DND-41 (cell line): ENCODE results near the gene SULF2.

Experiments used
- ATAC-seq: fragments of 200-7000 bp; cut with Tn5 transposase; 3 replicates; pipeline ENCODE4 v1.9.1; 2021; ENCODE audit warnings: low read depth; ENCODE audit not compliant: insufficient read depth
- DNase-seq: peaks from one replicate; pipeline ENCODE4 v3.0.0-alpha.2; 2020
- H2AFZ ChIP-seq: 2 replicates; pipeline ENCODE4 v1.6.0; 2012; ENCODE audit warnings: low read depth, low read length
- H3K27ac ChIP-seq: 2 replicates; pipeline ENCODE4 v1.5.1; 2012; ENCODE audit warnings: low read length, inconsistent platforms
- H3K27me3 ChIP-seq: fragments of 200-600 bp; sonication (generic); 2 replicates; pipeline ENCODE4 v1.6.0; 2012; ENCODE audit warnings: low read length, mild to moderate bottlenecking, inconsistent platforms; ENCODE audit not compliant: insufficient read depth, poor library complexity
- H3K36me3 ChIP-seq: 2 replicates; pipeline ENCODE4 v1.5.1; 2012; ENCODE audit warnings: low read length, inconsistent platforms; ENCODE audit not compliant: insufficient read depth
- H3K4me1 ChIP-seq: 2 replicates; pipeline ENCODE4 v1.5.1; 2012; ENCODE audit warnings: mild to moderate bottlenecking, low read length; ENCODE audit not compliant: insufficient read depth
- H3K4me2 ChIP-seq: 2 replicates; pipeline ENCODE4 v1.6.0; 2012; ENCODE audit warnings: mild to moderate bottlenecking, moderate library complexity, low read length, inconsistent platforms; ENCODE audit not compliant: insufficient read depth
- H3K4me3 ChIP-seq, 2 experiments: fragments of 200-600 bp in 1 of 2; shearing (Covaris generic) in 1 of 2; 2 replicates each; pipeline ENCODE4 v1.5.1; 2012 to 2016; ENCODE audit warnings: inconsistent platforms in 2 of 2, low read length in 2 of 2, mild to moderate bottlenecking in 2 of 2, low read depth in 1 of 2, moderate library complexity in 1 of 2
- H3K79me2 ChIP-seq: 2 replicates; pipeline ENCODE4 v1.6.0; 2012; ENCODE audit warnings: low read length, inconsistent platforms; ENCODE audit not compliant: insufficient read depth
- H3K9ac ChIP-seq: 2 replicates; pipeline ENCODE4 v1.6.0; 2012; ENCODE audit warnings: low read depth, mild to moderate bottlenecking, inconsistent platforms, low read length, moderate library complexity
- H3K9me3 ChIP-seq: 2 replicates; pipeline ENCODE4 v1.5.1; 2012; ENCODE audit warnings: low read length, moderate library complexity, mild to moderate bottlenecking, inconsistent platforms; ENCODE audit not compliant: insufficient read depth, severe bottlenecking
- H4K20me1 ChIP-seq: 2 replicates; pipeline ENCODE4 v1.6.0; 2012; ENCODE audit warnings: low read length; ENCODE audit not compliant: insufficient read depth
- EZH2 ChIP-seq: IDR thresholded peaks from 3 replicates; pipeline ENCODE4 v1.6.1; 2012; ENCODE audit warnings: borderline replicate concordance, low read depth, mild to moderate bottlenecking, moderate library complexity, low read length, inconsistent platforms; ENCODE audit not compliant: severe bottlenecking
- TF ChIP-seq, protein P1 (sequence below): IDR thresholded peaks from 2 replicates; pipeline ENCODE4 v1.5.1; 2012; ENCODE audit warnings: borderline replicate concordance, low read length, moderate library complexity, mild to moderate bottlenecking; ENCODE audit not compliant: poor library complexity, severe bottlenecking; ENCODE audit errors: extremely low read depth

Gene SULF2

DNA sequence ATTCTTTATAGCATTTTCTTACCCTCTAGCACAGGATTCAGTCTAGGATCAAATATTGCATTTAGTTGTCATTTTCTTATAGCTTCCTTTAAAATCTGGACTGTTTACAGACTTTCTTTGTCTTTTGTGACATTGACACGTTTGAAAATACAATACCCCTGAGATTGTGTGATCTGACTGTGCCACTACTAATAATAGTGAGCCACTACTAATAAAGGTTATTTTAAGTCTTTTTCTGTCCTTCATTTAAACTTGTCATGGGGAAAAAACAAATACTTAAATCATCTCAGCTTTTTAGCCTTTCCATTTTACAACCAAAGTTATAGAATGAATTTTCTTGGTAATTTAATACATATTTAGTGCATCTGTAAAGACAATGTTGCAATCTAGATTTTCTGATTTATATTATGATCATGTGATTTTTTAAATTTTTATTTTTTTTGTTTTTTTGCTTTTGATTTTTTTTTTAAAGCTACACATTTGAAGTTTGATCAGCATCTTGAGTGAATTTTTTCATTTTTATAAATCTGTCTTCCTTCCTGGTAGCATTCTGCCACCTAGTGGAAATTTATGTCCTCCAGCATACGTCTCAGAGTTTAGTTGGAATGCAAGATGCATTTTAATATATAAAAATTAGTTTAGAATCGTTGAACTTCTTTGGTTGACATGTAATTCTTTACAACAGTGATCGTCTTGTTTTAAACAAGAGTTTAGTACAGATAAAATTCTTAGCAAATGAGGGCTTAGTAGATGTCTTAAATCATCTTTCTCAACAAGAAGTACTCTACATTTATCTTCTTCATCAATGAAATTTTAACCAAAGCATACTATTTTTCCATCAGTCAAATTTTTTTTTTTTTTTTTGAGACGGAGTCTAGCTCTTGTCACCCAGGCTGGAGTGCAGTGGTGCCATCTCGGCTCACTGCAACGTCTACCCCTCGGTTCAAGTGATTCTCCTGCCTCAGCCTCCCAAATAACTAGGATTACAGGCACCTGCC lies 164.2 kb downstream of the SULF2 start:
- H3K36me3 ChIP-seq = peaks cover 25% of the 10 kb centered on the region
- no peaks in the 10 kb centered on the region for H3K4me1 ChIP-seq
- DNase-seq (no peak), ATAC-seq (peak; percentile 47; the same call in 2 of the 3 replicates)
- no peaks in the 10 kb centered on the region for H3K27me3 ChIP-seq
- no peak overlapping the region for H3K4me3 ChIP-seq
- peaks cover 3% of the 10 kb centered on the region; the same call in 1 of the 2 replicates for H4K20me1 ChIP-seq
- no peak overlapping the region for H3K4me2 ChIP-seq
- no peak overlapping the region for H3K9ac ChIP-seq
- no peaks in the 10 kb centered on the region for H3K9me3 ChIP-seq
- no peak overlapping the region for H2AFZ ChIP-seq
- H3K27ac ChIP-seq = no peak overlapping the region
- TF ChIP-seq, protein P1, sequence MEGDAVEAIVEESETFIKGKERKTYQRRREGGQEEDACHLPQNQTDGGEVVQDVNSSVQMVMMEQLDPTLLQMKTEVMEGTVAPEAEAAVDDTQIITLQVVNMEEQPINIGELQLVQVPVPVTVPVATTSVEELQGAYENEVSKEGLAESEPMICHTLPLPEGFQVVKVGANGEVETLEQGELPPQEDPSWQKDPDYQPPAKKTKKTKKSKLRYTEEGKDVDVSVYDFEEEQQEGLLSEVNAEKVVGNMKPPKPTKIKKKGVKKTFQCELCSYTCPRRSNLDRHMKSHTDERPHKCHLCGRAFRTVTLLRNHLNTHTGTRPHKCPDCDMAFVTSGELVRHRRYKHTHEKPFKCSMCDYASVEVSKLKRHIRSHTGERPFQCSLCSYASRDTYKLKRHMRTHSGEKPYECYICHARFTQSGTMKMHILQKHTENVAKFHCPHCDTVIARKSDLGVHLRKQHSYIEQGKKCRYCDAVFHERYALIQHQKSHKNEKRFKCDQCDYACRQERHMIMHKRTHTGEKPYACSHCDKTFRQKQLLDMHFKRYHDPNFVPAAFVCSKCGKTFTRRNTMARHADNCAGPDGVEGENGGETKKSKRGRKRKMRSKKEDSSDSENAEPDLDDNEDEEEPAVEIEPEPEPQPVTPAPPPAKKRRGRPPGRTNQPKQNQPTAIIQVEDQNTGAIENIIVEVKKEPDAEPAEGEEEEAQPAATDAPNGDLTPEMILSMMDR = peak; percentile 83
- no peak for TF ChIP-seq EZH2
- H3K79me2 ChIP-seq = peaks cover 3% of the 10 kb centered on the region; the same call in 1 of the 2 replicates

DNA sequence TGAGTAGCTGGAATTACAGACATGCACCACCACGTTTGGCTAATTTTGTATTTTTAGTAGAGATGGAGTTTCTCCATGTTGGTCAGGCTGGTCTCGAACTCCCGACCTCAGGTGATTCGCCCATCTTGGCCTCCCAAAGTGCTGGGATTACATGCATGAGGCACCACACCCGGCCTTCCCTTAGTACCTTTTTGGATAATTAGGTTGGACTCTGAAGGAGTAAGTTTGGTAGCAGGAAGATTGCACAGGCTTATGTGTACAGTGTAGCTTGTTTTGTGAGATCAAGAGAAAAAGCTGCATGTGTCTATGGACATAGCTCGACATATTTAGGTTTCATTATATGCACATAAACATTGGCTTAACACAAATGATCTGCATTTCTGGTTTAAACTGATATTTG lies 166.8 kb downstream of the SULF2 start:
- no peaks in the 10 kb centered on the region for H3K4me1 ChIP-seq

DNA sequence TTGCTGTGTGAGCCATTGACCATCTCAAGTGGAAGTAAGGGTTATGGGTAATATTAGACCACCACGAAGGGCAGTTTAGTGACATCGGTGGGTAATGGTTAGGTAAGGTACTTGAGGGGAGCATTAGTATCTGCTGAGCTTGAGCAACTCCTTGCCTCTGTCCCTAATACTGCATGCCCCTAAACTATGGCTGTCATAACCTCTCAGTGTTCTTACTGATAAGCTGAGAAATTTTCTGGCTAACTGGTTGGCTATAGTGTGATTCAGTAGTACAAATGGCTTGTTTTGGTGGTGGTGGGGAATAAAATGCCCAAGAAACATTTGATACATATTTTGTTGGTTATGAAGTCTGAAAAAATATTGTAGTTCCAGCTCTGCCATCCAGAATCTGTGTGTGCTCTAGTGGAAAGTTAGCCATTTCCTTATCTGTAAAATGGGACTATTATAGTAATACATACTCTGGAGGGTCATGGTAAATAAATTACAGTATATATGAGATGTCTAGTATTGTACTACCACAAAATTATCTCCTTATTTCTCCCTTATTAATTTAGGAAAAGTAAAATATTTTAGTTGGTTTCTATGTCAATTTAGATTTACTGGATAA lies 170.5 kb downstream of the SULF2 start:
- Histone ChIP-seq H3K79me2 (no peaks in the 10 kb centered on the region; the same call in 1 of the 2 replicates), H3K4me1 (peaks cover 8% of the 10 kb centered on the region; the same call in 1 of the 2 replicates)

More for the DNA sequence above, 166.8 kb downstream of the SULF2 start:
- H3K4me3 ChIP-seq = no peak overlapping the region
- H3K9ac ChIP-seq = no peak overlapping the region
- H3K79me2 ChIP-seq = peaks cover 3% of the 10 kb centered on the region; the same call in 1 of the 2 replicates
- no peak overlapping the region for H3K4me2 ChIP-seq
- no peak overlapping the region for H3K27ac ChIP-seq
- no peak for ATAC-seq
- H2AFZ ChIP-seq = no peak overlapping the region
- no peaks in the 10 kb centered on the region for H3K27me3 ChIP-seq
- no peak for TF ChIP-seq EZH2
- TF ChIP-seq, protein P1 = no peak
- H4K20me1 ChIP-seq = no peaks in the 10 kb centered on the region
- peaks cover 10% of the 10 kb centered on the region for H3K36me3 ChIP-seq
- no peaks in the 10 kb centered on the region for H3K9me3 ChIP-seq
- DNase-seq = no peak

More for the DNA sequence above, 170.5 kb downstream of the SULF2 start:
- ATAC-seq = no peak
- Histone ChIP-seq H3K4me3 (no peak overlapping the region), H3K4me2 (no peak overlapping the region), H3K27ac (no peak overlapping the region), H3K27me3 (no peaks in the 10 kb centered on the region), H3K9me3 (no peaks in the 10 kb centered on the region), H4K20me1 (no peaks in the 10 kb centered on the region), H2AFZ (no peak overlapping the region), H3K9ac (no peak overlapping the region), H3K36me3 (no peaks in the 10 kb centered on the region)
- TF ChIP-seq EZH2 = no peak
- TF ChIP-seq, protein P1 = no peak
- no peak for DNase-seq
